K562 (cell line): ENCODE data around the gene GLMP. TPM values are rescaled to one million over a fixed set of nuclear protein-coding genes. Genes with fewer than 3 reads are reported as not detected.

Source experiments
- ATAC-seq: fragments of 200-7000 bp; cut with Tn5 transposase; 3 replicates; pipeline ENCODE4 v1.9.1; 2020; ENCODE audit warnings: moderate library complexity
- BruUV-seq: library from RNA; stranded (reverse); fragments of 400-500 nt; replicated peaks from 2 replicates; lab custom pipeline; 2021; lab: Mats Ljungman, UMichigan
- CTCF ChIA-PET: fragments of 300-600 bp; formaldehyde crosslinking; extraction: SDS; loops from one replicate; lab custom pipeline; 2021; ENCODE audit warnings: low intra/inter-chr PET ratio; lab: Yijun Ruan, JAX
- POLR2A ChIA-PET: fragments of 300-600, 350-650 bp; sonication (Branson Sonifier 250); formaldehyde crosslinking; extraction: SDS; loops from one replicate; lab custom pipeline; 2021; ENCODE audit warnings: antibody characterized with exemption, inconsistent platforms; lab: Yijun Ruan, JAX
- DNase-seq, 4 experiments: peaks; one replicate each; pipeline versions ENCODE4 v3.0.0 to v3.0.0-alpha.2; 2011 to 2018; ENCODE audit warnings: low spot score in 3 of 4, mixed read lengths in 3 of 4; ENCODE audit errors: extremely low read depth in 1 of 4
- FAIRE-seq: peaks from 2 replicates; lab custom pipeline; 2011; peaks lifted over from hg19 to GRCh38; lab: Jason Lieb, UNC
- H2AFZ ChIP-seq: 2 replicates; pipeline ENCODE4 v1.6.0; 2011; ENCODE audit warnings: low read depth, low read length, control low read depth, inconsistent platforms
- H3K27ac ChIP-seq: fragments of 200-600 bp; 3 replicates; pipeline ENCODE4 v1.8.0; 2011; ENCODE audit warnings: low read depth, mild to moderate bottlenecking, control low read depth, inconsistent platforms, low read length, moderate library complexity, mixed read lengths; ENCODE audit errors: extremely low read depth
- H3K27me3 ChIP-seq, 2 experiments: fragments of 300-600 bp in 1 of 2; 2 replicates in 1 of 2; 3 replicates in 1 of 2; pipeline versions ENCODE4 v1.6.0 to v1.8.0; 2011; ENCODE audit warnings: inconsistent platforms in 2 of 2, low read length in 2 of 2, mild to moderate bottlenecking in 1 of 2, mixed read lengths in 1 of 2, moderate library complexity in 1 of 2; ENCODE audit not compliant: control insufficient read depth in 2 of 2, insufficient read depth in 2 of 2
- H3K36me3 ChIP-seq: fragments of 300-600 bp; 3 replicates; pipeline ENCODE4 v1.8.0; 2011; ENCODE audit warnings: mild to moderate bottlenecking, low read length, inconsistent platforms; ENCODE audit not compliant: control insufficient read depth, insufficient read depth
- H3K4me1 ChIP-seq, 2 experiments: fragments of 200-600 bp in 1 of 2; replicated peaks in 1 of 2; 2 replicates in 1 of 2; 3 replicates in 1 of 2; pipeline versions ENCODE4 v1.5.1 to v1.8.0; 2011; ENCODE audit warnings: inconsistent platforms in 2 of 2, low read length in 2 of 2, mild to moderate bottlenecking in 1 of 2, mixed read lengths in 1 of 2, moderate library complexity in 1 of 2; ENCODE audit not compliant: control insufficient read depth in 2 of 2, insufficient read depth in 2 of 2
- H3K4me2 ChIP-seq: 2 replicates; pipeline ENCODE4 v1.6.1; 2011; ENCODE audit warnings: low read length, control low read depth, inconsistent platforms, mixed read lengths; ENCODE audit not compliant: insufficient read depth
- H3K4me3 ChIP-seq: fragments of 200-600 bp; sonication (generic), shearing (Covaris generic); 2 replicates; pipeline ENCODE4 v1.5.1; 2016; ENCODE audit warnings: control low read depth, inconsistent platforms
- H3K79me2 ChIP-seq: fragments of 200-600 bp; 3 replicates; pipeline ENCODE4 v1.8.0; 2011; ENCODE audit warnings: low read length, inconsistent platforms; ENCODE audit not compliant: control insufficient read depth, insufficient read depth
- H3K9ac ChIP-seq, 2 experiments: 2 replicates each; pipeline versions ENCODE4 v1.6.0 to v1.6.1; 2011; ENCODE audit warnings: low read depth in 2 of 2, low read length in 2 of 2, control low read depth in 1 of 2, inconsistent platforms in 1 of 2, mild to moderate bottlenecking in 1 of 2, mixed read lengths in 1 of 2; ENCODE audit not compliant: insufficient read depth in 1 of 2
- H3K9me1 ChIP-seq: one replicate; pipeline ENCODE4 v1.6.0; 2011; ENCODE audit warnings: inconsistent platforms, mild to moderate bottlenecking, low read length, moderate library complexity; ENCODE audit not compliant: control insufficient read depth, insufficient read depth
- H3K9me3 ChIP-seq: replicated peaks from 2 replicates; pipeline ENCODE4 v1.5.1; 2011; ENCODE audit warnings: low read depth, low read length, inconsistent platforms; ENCODE audit not compliant: control insufficient read depth, insufficient read depth
- H4K20me1 ChIP-seq: replicated peaks from 2 replicates; pipeline ENCODE4 v1.6.1; 2011; ENCODE audit warnings: low read length, inconsistent platforms, mixed read lengths; ENCODE audit not compliant: control insufficient read depth, insufficient read depth
- ARID3A ChIP-seq: IDR thresholded peaks from 2 replicates; pipeline ENCODE4 v1.6.1; 2012; ENCODE audit warnings: low read depth, low read length, improper control_type of control experiment, borderline replicate concordance
- BACH1 ChIP-seq: fragments of 200-800 bp; sonication (Bioruptor generic); IDR thresholded peaks from 2 replicates; pipeline ENCODE4 v1.6.1; 2016; ENCODE audit warnings: missing genetic modification characterization, missing compliant biosample characterization
- BRF2 ChIP-seq: IDR thresholded peaks from 3 replicates; pipeline ENCODE4 v1.6.1; 2011; ENCODE audit warnings: borderline replicate concordance, mild to moderate bottlenecking; ENCODE audit not compliant: insufficient read length, insufficient read depth
- CTBP1 ChIP-seq: fragments of 450-650 bp; IDR thresholded peaks from 2 replicates; pipeline ENCODE4 v1.6.1; 2016; ENCODE audit warnings: borderline replicate concordance
- ETV1 ChIP-seq: fragments of 450-650 bp; conservative IDR thresholded peaks from 2 replicates; pipeline ENCODE4 v1.6.1; 2016; ENCODE audit warnings: missing genetic modification characterization, control low read depth, low read depth, missing compliant biosample characterization
- HCFC1 ChIP-seq: IDR thresholded peaks from 2 replicates; pipeline ENCODE4 v1.6.1; 2012; ENCODE audit warnings: low read depth, low read length, improper control_type of control experiment
- MYNN ChIP-seq, 2 experiments: sonication (generic); formaldehyde crosslinking in 1 of 2; IDR thresholded peaks; 2 replicates each; pipeline versions ENCODE4 v1.5.0 to v1.6.1; 2016 to 2020; ENCODE audit warnings: antibody characterized with exemption in 1 of 2, missing genetic modification reagents in 1 of 2
- THAP12 ChIP-seq: fragments of 250-450 bp; sonication (Bioruptor Pico); IDR thresholded peaks from 2 replicates; pipeline ENCODE4 v1.9.0; 2021; ENCODE audit warnings: mild to moderate bottlenecking, inconsistent platforms
- ZC3H8 ChIP-seq: fragments of 450-650 bp; IDR thresholded peaks from 2 replicates; pipeline ENCODE4 v1.6.1; 2017
- ZNF143 ChIP-seq: sonication (generic); formaldehyde crosslinking; IDR thresholded peaks from 2 replicates; pipeline ENCODE4 v1.9.0; 2022; ENCODE audit warnings: mild to moderate bottlenecking, missing genetic modification reagents
- WGBS: fragments of 100-300 bp; shearing (Covaris generic); methylation state at CpG from one replicate; pipeline ENCODE4 v1.1.6; 2016; ENCODE audit warnings: low coverage, mixed read lengths; ENCODE audit not compliant: insufficient coverage; ENCODE audit errors: missing lambda C conversion rate; 5-methylcytosine and 5-hydroxymethylcytosine counted together
- in situ Hi-C: fragments of 300-500 bp; cut with MboI; formaldehyde crosslinking; loops from 4 replicates; pipeline ENCODE4 v1.15.0; 2018; ENCODE audit warnings: inconsistent platforms, mixed read lengths
- intact Hi-C: fragments of 100-400 bp; cut with micrococcal nuclease; formaldehyde crosslinking; loops from 2 replicates; pipeline ENCODE4 v1.14.2; 2022
- polyA plus RNA-seq, 8 experiments: library from polyadenylated mRNA; depleted of rRNA in 4 of 8; stranded (reverse) in 5 of 8; unstranded in 3 of 8; fragments of >200 nt; fragmentation: Nextera tagmentation in 2 of 8; fragmentation: Illumina TruSeq in 1 of 8; extraction: Ambion mirVana in 2 of 8; extraction: Trizol in 1 of 8; gene quantifications; 2 replicates each; pipeline versions ENCODE4 v1.2.1 to v1.2.3, GENCODE V29; 2011 to 2014; ENCODE audit warnings: inconsistent platforms in 1 of 8, missing spikeins in 1 of 8
- total RNA-seq, 7 experiments: library from RNA; depleted of rRNA in 6 of 7; stranded (reverse); fragments of >200 nt in 6 of 7; fragmentation: Illumina TruSeq in 2 of 7; extraction: Trizol in 2 of 7; gene quantifications; 2 replicates each; pipeline versions ENCODE4 v1.2.1 to v1.2.3, GENCODE V29; 2011 to 2021; ENCODE audit warnings: low replicate concordance in 1 of 7
- TF ChIP-seq, protein P1 (sequence below), 2 experiments: fragments of 150-350 bp in 1 of 2; IDR thresholded peaks; 2 replicates each; pipeline ENCODE4 v1.6.1; 2012 to 2016; ENCODE audit warnings: low read depth in 2 of 2, low read length in 2 of 2, mild to moderate bottlenecking in 1 of 2, moderate library complexity in 1 of 2
- TF ChIP-seq, protein P2 (sequence below): fragments of 450-650 bp; IDR thresholded peaks from 2 replicates; pipeline ENCODE4 v1.6.1; 2016

The GLMP gene
- total and polyA plus RNA-seq, 9 of the 15 experiments (the other 6 are each of a cell fraction or from before 2014, with no cell fraction given): 8.3 to 28.2 (median 22.4) TPM

- 0 out of 2 replicates have a peak, but pooled peaks cover 5% of the 10 kb centered on the region for H4K20me1 ChIP-seq
- FAIRE-seq: no peak
- no peak overlapping the region for H3K27ac ChIP-seq
- 95% methylated on average over 3 of the region's 3 CpGs for WGBS
- in situ Hi-C loops: no loop called here
- peaks cover 95% of the 10 kb centered on the region for H3K36me3 ChIP-seq
- H2AFZ ChIP-seq: no peak overlapping the region
- CTCF ChIA-PET: no interaction called here
- H3K4me1 ChIP-seq: no peaks in the 10 kb centered on the region
- no TSS peak for BruUV-seq
- no peak overlapping the region for H3K4me2 ChIP-seq
- H3K79me2 ChIP-seq: no peaks in the 10 kb centered on the region
- no peak for ATAC-seq
- DNase-seq: no peak
- H3K9ac ChIP-seq: no peak overlapping the region
- H3K9me1 ChIP-seq: no peaks in the 10 kb centered on the region
- POLR2A ChIA-PET: interaction anchor here (1.1 to 7.5 kb wide), 3 partner anchors 13 to 77 kb away, joined by 3 to 63 read pairs (median 3); partner anchors contain the start of genes SMG5 and TMEM79
- no peaks in the 10 kb centered on the region for H3K9me3 ChIP-seq
- H3K4me3 ChIP-seq: no peak overlapping the region
- TF ChIP-seq ARID3A (no peak), BRF2 (no peak), ZNF143 (CRISPR knock-in tag) (no peak), ZC3H8 (no peak), THAP12 (CRISPR knock-in tag) (no peak), CTBP1 (no peak), ETV1 (tag) (no peak), MYNN (IDR thresholded peaks at IDR 0.05) (no peak), MYNN (CRISPR knock-in tag; IDR thresholded peaks at IDR 0.05) (no peak), BACH1 (no peak), HCFC1 (no peak)
- TF ChIP-seq, protein P1, sequence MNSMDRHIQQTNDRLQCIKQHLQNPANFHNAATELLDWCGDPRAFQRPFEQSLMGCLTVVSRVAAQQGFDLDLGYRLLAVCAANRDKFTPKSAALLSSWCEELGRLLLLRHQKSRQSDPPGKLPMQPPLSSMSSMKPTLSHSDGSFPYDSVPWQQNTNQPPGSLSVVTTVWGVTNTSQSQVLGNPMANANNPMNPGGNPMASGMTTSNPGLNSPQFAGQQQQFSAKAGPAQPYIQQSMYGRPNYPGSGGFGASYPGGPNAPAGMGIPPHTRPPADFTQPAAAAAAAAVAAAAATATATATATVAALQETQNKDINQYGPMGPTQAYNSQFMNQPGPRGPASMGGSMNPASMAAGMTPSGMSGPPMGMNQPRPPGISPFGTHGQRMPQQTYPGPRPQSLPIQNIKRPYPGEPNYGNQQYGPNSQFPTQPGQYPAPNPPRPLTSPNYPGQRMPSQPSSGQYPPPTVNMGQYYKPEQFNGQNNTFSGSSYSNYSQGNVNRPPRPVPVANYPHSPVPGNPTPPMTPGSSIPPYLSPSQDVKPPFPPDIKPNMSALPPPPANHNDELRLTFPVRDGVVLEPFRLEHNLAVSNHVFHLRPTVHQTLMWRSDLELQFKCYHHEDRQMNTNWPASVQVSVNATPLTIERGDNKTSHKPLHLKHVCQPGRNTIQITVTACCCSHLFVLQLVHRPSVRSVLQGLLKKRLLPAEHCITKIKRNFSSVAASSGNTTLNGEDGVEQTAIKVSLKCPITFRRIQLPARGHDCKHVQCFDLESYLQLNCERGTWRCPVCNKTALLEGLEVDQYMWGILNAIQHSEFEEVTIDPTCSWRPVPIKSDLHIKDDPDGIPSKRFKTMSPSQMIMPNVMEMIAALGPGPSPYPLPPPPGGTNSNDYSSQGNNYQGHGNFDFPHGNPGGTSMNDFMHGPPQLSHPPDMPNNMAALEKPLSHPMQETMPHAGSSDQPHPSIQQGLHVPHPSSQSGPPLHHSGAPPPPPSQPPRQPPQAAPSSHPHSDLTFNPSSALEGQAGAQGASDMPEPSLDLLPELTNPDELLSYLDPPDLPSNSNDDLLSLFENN (IDR thresholded peaks at IDR 0.05; ENCODE audit: low read depth in 2 of 2, low read length in 2 of 2): no peak
- TF ChIP-seq, protein P2, sequence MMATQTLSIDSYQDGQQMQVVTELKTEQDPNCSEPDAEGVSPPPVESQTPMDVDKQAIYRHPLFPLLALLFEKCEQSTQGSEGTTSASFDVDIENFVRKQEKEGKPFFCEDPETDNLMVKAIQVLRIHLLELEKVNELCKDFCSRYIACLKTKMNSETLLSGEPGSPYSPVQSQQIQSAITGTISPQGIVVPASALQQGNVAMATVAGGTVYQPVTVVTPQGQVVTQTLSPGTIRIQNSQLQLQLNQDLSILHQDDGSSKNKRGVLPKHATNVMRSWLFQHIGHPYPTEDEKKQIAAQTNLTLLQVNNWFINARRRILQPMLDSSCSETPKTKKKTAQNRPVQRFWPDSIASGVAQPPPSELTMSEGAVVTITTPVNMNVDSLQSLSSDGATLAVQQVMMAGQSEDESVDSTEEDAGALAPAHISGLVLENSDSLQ: no peak
- TF ChIP-seq, all 486 proteins: peak for 0
- no peaks in the 10 kb centered on the region for H3K27me3 ChIP-seq
- intact Hi-C loops: no loop called here
Measured at GRCh38 chr1:156270314-156270713, 25.2 kb downstream of the GLMP start.
